VCaP (cell line): Measurements from ENCODE around the gene ROBO1.

ENCODE experiments used
- H3K27ac ChIP-seq: fragments of 450-650 bp; 2 replicates; pipeline ENCODE4 v1.5.1; 2017
- CTCF ChIP-seq: fragments of 450-650 bp; conservative IDR thresholded peaks from 2 replicates; pipeline ENCODE4 v1.5.1; 2017; ENCODE audit warnings: mild to moderate bottlenecking, moderate library complexity

Gene ROBO1

GRCh38 chr3:79148786-79149185, 619.0 kb downstream of the ROBO1 start:
- H3K27ac ChIP-seq, result no peak overlapping the region

GRCh38 chr3:79146024-79146423, 621.8 kb downstream of the ROBO1 start:
- no peak for TF ChIP-seq CTCF
- H3K27ac ChIP-seq, result no peak overlapping the region

More at GRCh38 chr3:79148786-79149185, 619.0 kb downstream of the ROBO1 start:
- no peak for TF ChIP-seq CTCF

- H3K27ac ChIP-seq, result no peak overlapping the region
- no peak for TF ChIP-seq CTCF
Measured at GRCh38 chr3:79140708-79141107, 627.1 kb downstream of the ROBO1 start.

- no peak overlapping the region for H3K27ac ChIP-seq
- no peak for TF ChIP-seq CTCF
Measured at GRCh38 chr3:79139395-79140068, 628.3 kb downstream of the ROBO1 start.

- H3K27ac ChIP-seq, result no peak overlapping the region
Measured at GRCh38 chr3:79125313-79125984, 642.3 kb downstream of the ROBO1 start.

GRCh38 chr3:79115458-79115857, 652.3 kb downstream of the ROBO1 start:
- TF ChIP-seq CTCF, result no peak
- no peak overlapping the region for H3K27ac ChIP-seq

More at GRCh38 chr3:79125313-79125984, 642.3 kb downstream of the ROBO1 start:
- no peak for TF ChIP-seq CTCF

- no peak for TF ChIP-seq CTCF
- H3K27ac ChIP-seq, result no peak overlapping the region
Measured at GRCh38 chr3:79113876-79114275, 653.9 kb downstream of the ROBO1 start.
